ENCODE data around the gene CAMKMT.

CAMKMT gene

GRCh38 chr2:44361330-44362206 lies at the start of gene CAMKMT, which contains the start of gene PREPL:
Gene CAMKMT (plus strand): TSS chr2:44361947.
Gene PREPL (minus strand): TSS chr2:44361494. CDS start chr2:44346342, 15,152 bp downstream.
- peak; percentile 96 to 97 (median 96) for DNase-seq (ENCODE audit: low read depth in 2 of 3, low spot score in 1 of 3)

GRCh38 chr2:44314362-44314761 lies 47.4 kb upstream of the CAMKMT start:
- no peak for DNase-seq (ENCODE audit: low read depth in 2 of 3, low spot score in 1 of 3)

- no peak for DNase-seq (ENCODE audit: low read depth in 2 of 3, low spot score in 1 of 3)
Measured at GRCh38 chr2:44315945-44316344, 45.8 kb upstream of the CAMKMT start.

- no peak for DNase-seq (ENCODE audit: low read depth in 2 of 3, low spot score in 1 of 3)
Measured at GRCh38 chr2:44320832-44321231, 40.9 kb upstream of the CAMKMT start.

- no peak for DNase-seq (ENCODE audit: low read depth in 2 of 3, low spot score in 1 of 3)
Measured at GRCh38 chr2:44321360-44321759, 40.4 kb upstream of the CAMKMT start.

- DNase-seq (ENCODE audit: low read depth in 2 of 3, low spot score in 1 of 3): no peak
Measured at GRCh38 chr2:44324971-44325426, 36.7 kb upstream of the CAMKMT start.

GRCh38 chr2:44325897-44326296 lies 35.9 kb upstream of the CAMKMT start:
- no peak for DNase-seq (ENCODE audit: low read depth in 2 of 3, low spot score in 1 of 3)

GRCh38 chr2:44326548-44327264 lies 35.0 kb upstream of the CAMKMT start:
- DNase-seq (ENCODE audit: low read depth in 2 of 3, low spot score in 1 of 3): no peak

- no peak for DNase-seq (ENCODE audit: low read depth in 2 of 3, low spot score in 1 of 3)
Measured at GRCh38 chr2:44328750-44329149, 33.0 kb upstream of the CAMKMT start.

- no peak for DNase-seq (ENCODE audit: low read depth in 2 of 3, low spot score in 1 of 3)
Measured at GRCh38 chr2:44329343-44329742, 32.4 kb upstream of the CAMKMT start.

GRCh38 chr2:44330801-44331200 lies 30.9 kb upstream of the CAMKMT start:
- DNase-seq (ENCODE audit: low read depth in 2 of 3, low spot score in 1 of 3): no peak

- no peak for DNase-seq (ENCODE audit: low read depth in 2 of 3, low spot score in 1 of 3)
Measured at GRCh38 chr2:44333994-44334393, 27.8 kb upstream of the CAMKMT start.

- DNase-seq (ENCODE audit: low read depth in 2 of 3, low spot score in 1 of 3): no peak
Measured at GRCh38 chr2:44335806-44336538, 25.8 kb upstream of the CAMKMT start.

- DNase-seq (ENCODE audit: low read depth in 2 of 3, low spot score in 1 of 3): no peak
Measured at GRCh38 chr2:44342854-44343253, 18.9 kb upstream of the CAMKMT start.

GRCh38 chr2:44347526-44347925 lies 14.2 kb upstream of the CAMKMT start:
- no peak for DNase-seq (ENCODE audit: low read depth in 2 of 3, low spot score in 1 of 3)

- DNase-seq (ENCODE audit: low read depth in 2 of 3, low spot score in 1 of 3): no peak
Measured at GRCh38 chr2:44348400-44348799, 13.3 kb upstream of the CAMKMT start.

GRCh38 chr2:44349506-44349905 lies 12.2 kb upstream of the CAMKMT start:
- DNase-seq (ENCODE audit: low read depth in 2 of 3, low spot score in 1 of 3): no peak

- DNase-seq (ENCODE audit: low read depth in 2 of 3, low spot score in 1 of 3): no peak
Measured at GRCh38 chr2:44351088-44351487, 10.7 kb upstream of the CAMKMT start.

GRCh38 chr2:44351676-44352075 lies 10.1 kb upstream of the CAMKMT start:
- DNase-seq (ENCODE audit: low read depth in 2 of 3, low spot score in 1 of 3): no peak

GRCh38 chr2:44352510-44352909 lies 9.2 kb upstream of the CAMKMT start:
- no peak for DNase-seq (ENCODE audit: low read depth in 2 of 3, low spot score in 1 of 3)

- DNase-seq (ENCODE audit: low read depth in 2 of 3, low spot score in 1 of 3): no peak
Measured at GRCh38 chr2:44354761-44355160, 7.0 kb upstream of the CAMKMT start.

Data from stimulated activated CD4-positive, alpha-beta T cell treated with anti-CD3 and anti-CD28 coated beads, Interleukin-12 subunit alpha, Interleukin-12 subunit beta, amount 100 ng/mL, for 48 hours (primary cell).